ENCODE results near the gene DLX1.
A peak's percentile ranks its signal among the peaks of the same experiment; 100 is the strongest.

DLX1 gene

GRCh38 chr2:172128484-172128883 lies 43.2 kb downstream of the DLX1 start:
- CTCF ChIA-PET: interaction anchor here (0.5 to 0.6 kb wide), 4 partner anchors 8 to 1336 kb away, joined by 3 to 4 read pairs (median 3); no protein-coding TSS in a partner anchor
- TF ChIP-seq CTCF (conservative IDR thresholded peaks at IDR 0.05; ENCODE audit: low read depth): no peak
- POLR2A ChIA-PET (ENCODE audit: low non-redundant PET): no interaction called here
- H3K27ac ChIP-seq: peak overlapping the region; percentile 73
- no peak for DNase-seq (ENCODE audit: low spot score)

- CTCF ChIA-PET: no interaction called here
Observed at GRCh38 chr2:172129404-172129803, 44.1 kb downstream of the DLX1 start.

GRCh38 chr2:172131713-172132555 lies 46.6 kb downstream of the DLX1 start:
- H3K27ac ChIP-seq: no peak overlapping the region
- CTCF ChIA-PET: no interaction called here
- no peak for DNase-seq (ENCODE audit: low spot score)
- no peak for TF ChIP-seq CTCF (conservative IDR thresholded peaks at IDR 0.05; ENCODE audit: low read depth)
- POLR2A ChIA-PET (ENCODE audit: low non-redundant PET): interaction anchor here (0.6 kb wide), 1 partner anchor 95 kb away, joined by 4 read pairs; no protein-coding TSS in a partner anchor

More at GRCh38 chr2:172129404-172129803, 44.1 kb downstream of the DLX1 start:
- DNase-seq (ENCODE audit: low spot score): no peak
- H3K27ac ChIP-seq: no peak overlapping the region
- POLR2A ChIA-PET (ENCODE audit: low non-redundant PET): no interaction called here
- TF ChIP-seq CTCF (conservative IDR thresholded peaks at IDR 0.05; ENCODE audit: low read depth): no peak

- no peak for DNase-seq (ENCODE audit: low spot score)
- no peak overlapping the region for H3K27ac ChIP-seq
- POLR2A ChIA-PET (ENCODE audit: low non-redundant PET): no interaction called here
- CTCF ChIA-PET: no interaction called here
- no peak for TF ChIP-seq CTCF (conservative IDR thresholded peaks at IDR 0.05; ENCODE audit: low read depth)
Observed at GRCh38 chr2:172134270-172134669, 49.0 kb downstream of the DLX1 start.

GRCh38 chr2:172135446-172135845 lies 50.1 kb downstream of the DLX1 start:
- TF ChIP-seq CTCF (conservative IDR thresholded peaks at IDR 0.05; ENCODE audit: low read depth): no peak
- ChIA-PET POLR2A (ENCODE audit: low non-redundant PET) (no interaction called here), CTCF (interaction anchor here (0.7 kb wide), 1 partner anchor 420 kb away, joined by 4 read pairs; no protein-coding TSS in a partner anchor)
- DNase-seq (ENCODE audit: low spot score): no peak
- no peak overlapping the region for H3K27ac ChIP-seq

GRCh38 chr2:172137109-172137508 lies 51.8 kb downstream of the DLX1 start:
- peak; percentile 19 for DNase-seq (ENCODE audit: low spot score)
- TF ChIP-seq CTCF (conservative IDR thresholded peaks at IDR 0.05; ENCODE audit: low read depth): no peak
- ChIA-PET POLR2A (ENCODE audit: low non-redundant PET) (no interaction called here), CTCF (interaction anchor here (0.9 to 1.1 kb wide), 2 partner anchors 10 to 432 kb away, joined by 3 to 8 read pairs; no protein-coding TSS in a partner anchor)
- no peak overlapping the region for H3K27ac ChIP-seq

All from RWPE1 (cell line).